B cell (primary cell): ENCODE results near the gene MMP23B. TPM values are rescaled to one million over a fixed set of nuclear protein-coding genes. Genes with fewer than 3 reads are reported as not detected.

Experiments
- ATAC-seq: fragments of 200-7000 bp; cut with Tn5 transposase; one replicate; pipeline ENCODE4 v1.10.0; 2021; ENCODE audit warnings: low read depth, mild to moderate bottlenecking, moderate number of reproducible peaks, moderate library complexity
- CTCF ChIA-PET: fragments of 350-600 bp; sonication (Branson Sonifier 250); formaldehyde crosslinking; loops from one replicate; lab custom pipeline; 2021; ENCODE audit warnings: antibody characterized with exemption, inconsistent platforms; lab: Charles Lee
- POLR2A ChIA-PET: fragments of 350-600 bp; sonication (Branson Sonifier 250); formaldehyde crosslinking; loops from one replicate; lab custom pipeline; 2021; ENCODE audit warnings: antibody characterized with exemption; lab: Charles Lee
- DNase-seq: peaks from one replicate; pipeline ENCODE4 v3.0.0; 2013
- H2AFZ ChIP-seq: 2 replicates; pipeline ENCODE4 v1.6.1; 2012; ENCODE audit warnings: mild to moderate bottlenecking, low read depth, low read length; ENCODE audit not compliant: insufficient read depth, poor library complexity, severe bottlenecking
- H3K27ac ChIP-seq, 2 donors: 1 replicate in 1 of 2; 2 replicates in 1 of 2; pipeline ENCODE4 v1.5.1; 2012 to 2013; ENCODE audit warnings: low read length in 2 of 2, mild to moderate bottlenecking in 2 of 2, moderate library complexity in 1 of 2
- H3K27me3 ChIP-seq, 4 experiments: fragments of 200-600 bp in 1 of 4; sonication (generic) in 1 of 4; replicated peaks in 1 of 4; 1 replicate in 2 of 4; 2 replicates in 2 of 4; pipeline versions ENCODE4 v1.6.1 to v1.7.0; 2013 to 2016; ENCODE audit warnings: low read length in 3 of 4, mild to moderate bottlenecking in 2 of 4, mixed read lengths in 1 of 4, moderate library complexity in 1 of 4; ENCODE audit not compliant: insufficient read depth in 4 of 4, control insufficient read depth in 3 of 4; ENCODE audit errors: control extremely low read depth in 1 of 4
- H3K36me3 ChIP-seq, 2 experiments: replicated peaks in 1 of 2; 1 replicate in 1 of 2; 2 replicates in 1 of 2; pipeline versions ENCODE4 v1.6.1 to v1.7.1; 2013; ENCODE audit warnings: low read length in 1 of 2; ENCODE audit not compliant: insufficient read depth in 2 of 2, control insufficient read depth in 1 of 2; ENCODE audit errors: control extremely low read depth in 1 of 2, extremely low read depth in 1 of 2
- H3K4me1 ChIP-seq, 2 donors: fragments of 200-600 bp in 1 of 2; sonication (generic) in 1 of 2; 1 replicate in 1 of 2; 2 replicates in 1 of 2; pipeline versions ENCODE4 v1.5.1 to v1.6.1; 2013 to 2017; ENCODE audit warnings: low read length in 2 of 2; ENCODE audit not compliant: control insufficient read depth in 2 of 2, insufficient read depth in 2 of 2
- H3K4me2 ChIP-seq: replicated peaks from 2 replicates; pipeline ENCODE3; 2012; ENCODE audit warnings: mild to moderate bottlenecking, low read depth, low read length; ENCODE audit not compliant: poor library complexity, severe bottlenecking
- H3K4me3 ChIP-seq, 5 experiments: fragments of 200-600 bp in 1 of 5; sonication (generic) in 1 of 5; 1 replicate in 3 of 5; 2 replicates in 2 of 5; pipeline versions ENCODE4 v1.5.1 to v1.7.0; 2011 to 2016; ENCODE audit warnings: low read length in 4 of 5, mild to moderate bottlenecking in 4 of 5, low read depth in 2 of 5, control low read depth in 1 of 5, moderate library complexity in 1 of 5; ENCODE audit not compliant: insufficient read depth in 1 of 5; ENCODE audit errors: control extremely low read depth in 1 of 5, extremely low read depth in 1 of 5
- H3K79me2 ChIP-seq: fragments of 200-600 bp; sonication (generic); one replicate; pipeline ENCODE4 v1.6.0; 2016; ENCODE audit warnings: low read length; ENCODE audit not compliant: control insufficient read depth, insufficient read depth
- H3K9ac ChIP-seq: fragments of 200-600 bp; sonication (generic); 2 replicates; pipeline ENCODE4 v1.6.1; 2017; ENCODE audit warnings: mild to moderate bottlenecking, low read length, moderate library complexity
- H3K9me3 ChIP-seq, 3 donors: one replicate each; pipeline versions ENCODE4 v1.6.1 to v1.7.1; 2013; ENCODE audit warnings: low read length in 2 of 3; ENCODE audit not compliant: control insufficient read depth in 2 of 3, insufficient read depth in 1 of 3; ENCODE audit errors: control extremely low read depth in 1 of 3
- H4K20me1 ChIP-seq: 2 replicates; pipeline ENCODE4 v1.6.0; 2012; ENCODE audit warnings: mild to moderate bottlenecking, low read length; ENCODE audit not compliant: insufficient read depth, control insufficient read depth, poor library complexity, severe bottlenecking
- H3K27ac Mint-ChIP-seq: one replicate; pipeline ENCODE4 v1.8.0; 2021; ENCODE audit warnings: mixed read lengths
- H3K27me3 Mint-ChIP-seq: one replicate; pipeline ENCODE4 v1.8.0; 2021; ENCODE audit warnings: mixed read lengths
- H3K4me1 Mint-ChIP-seq: one replicate; pipeline ENCODE4 v1.8.0; 2021; ENCODE audit warnings: mixed read lengths
- H3K4me3 Mint-ChIP-seq: one replicate; pipeline ENCODE4 v1.8.0; 2021; ENCODE audit warnings: mixed read lengths
- H3K9me3 Mint-ChIP-seq: one replicate; pipeline ENCODE4 v1.8.0; 2022; ENCODE audit warnings: mixed read lengths; ENCODE audit not compliant: insufficient read depth
- CTCF ChIP-seq: fragments of 200-600 bp; IDR thresholded peaks from one replicate; pipeline ENCODE4 v1.8.0; 2022; ENCODE audit warnings: antibody characterized with exemption, mild to moderate bottlenecking
- EZH2 ChIP-seq: IDR thresholded peaks from 2 replicates; pipeline ENCODE4 v1.6.1; 2012; ENCODE audit warnings: borderline replicate concordance, low read depth, mild to moderate bottlenecking, moderate library complexity, low read length; ENCODE audit not compliant: insufficient read depth, poor library complexity, severe bottlenecking
- WGBS: methylation state at CpG from one replicate; pipeline ENCODE4 v1.1.5; 2013; ENCODE audit warnings: missing lambda C conversion rate; ENCODE audit not compliant: insufficient coverage; 5-methylcytosine and 5-hydroxymethylcytosine counted together
- intact Hi-C: fragments of 100-400 bp; cut with micrococcal nuclease; formaldehyde crosslinking; loops from one replicate; pipeline ENCODE4 v1.10.0; 2022
- polyA plus RNA-seq: library from polyadenylated mRNA; depleted of rRNA; stranded (reverse); fragments of >200 nt; gene quantifications from 2 replicates; pipeline ENCODE4 v1.2.3, GENCODE V29; 2012
- total RNA-seq, 2 donors: library from RNA; stranded (reverse); fragments of 120-200 nt in 1 of 2; gene quantifications; 1 replicate in 1 of 2; 2 replicates in 1 of 2; pipeline versions ENCODE4 v1.2.3 to v1.2.4, GENCODE V29; 2013 to 2022

Gene MMP23B
- total and polyA plus RNA-seq, 2 donors (not counting 1 experiment from before 2014, with no cell fraction given): 1.0 to 1.7 TPM

DNA sequence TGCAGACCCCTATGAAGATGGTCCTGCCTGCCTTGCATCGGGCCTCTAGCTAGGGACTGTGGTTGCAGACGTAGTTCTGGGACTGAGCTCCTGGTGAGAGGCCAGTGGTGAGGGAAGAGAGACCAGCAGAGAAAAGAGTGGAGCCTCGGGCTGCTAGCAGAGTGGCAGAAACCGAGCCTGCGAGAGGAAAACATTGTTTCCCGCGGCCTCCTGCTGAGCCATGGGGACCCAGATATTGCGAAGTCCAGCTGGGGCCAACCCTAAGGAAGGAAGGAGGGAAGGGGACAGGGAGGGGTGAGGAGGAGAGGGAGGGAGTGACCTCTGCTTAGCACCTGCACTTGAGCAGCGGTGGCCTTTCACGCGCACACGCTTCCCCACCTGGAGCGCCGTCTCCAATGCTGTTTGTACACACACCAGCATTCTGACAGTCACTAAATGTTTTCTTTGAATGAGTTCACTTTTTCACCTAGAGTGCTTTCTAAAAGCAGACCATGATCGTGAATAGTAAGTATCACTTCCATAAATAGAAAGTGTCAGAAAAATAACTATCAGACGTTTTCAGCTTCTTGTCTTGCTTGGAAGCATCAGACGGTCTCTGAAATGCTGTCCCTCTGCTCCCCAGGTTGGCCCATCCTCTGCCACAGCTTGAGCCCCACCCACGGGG lies 29.5 kb upstream of the MMP23B start:
- 64% methylated on average over 11 of the region's 18 CpGs for WGBS
- POLR2A ChIA-PET: no interaction called here
- H3K27ac Mint-ChIP-seq: no peak overlapping the region
- Histone ChIP-seq H3K9me3 (peaks cover 0 to 5% (median 0%) of the 10 kb centered on the region in 3 donors), H3K4me3 (no peak overlapping the region), H3K9ac (no peak overlapping the region), H2AFZ (no peak overlapping the region), H3K27me3 (peaks cover 0 to 31% (median 5%) of the 10 kb centered on the region in 4 experiments), H4K20me1 (no peaks in the 10 kb centered on the region), H3K4me1 (peaks cover 27 to 44% of the 10 kb centered on the region in 2 donors), H3K27ac (no peak overlapping the region), H3K36me3 (no peaks in the 10 kb centered on the region), H3K79me2 (no peaks in the 10 kb centered on the region), H3K4me2 (peak overlapping the region; percentile 22)
- peaks cover 11% of the 10 kb centered on the region for H3K27me3 Mint-ChIP-seq
- intact Hi-C loops: no loop called here
- ATAC-seq (no peak), DNase-seq (peak; percentile 30)
- peaks cover 35% of the 10 kb centered on the region for H3K4me1 Mint-ChIP-seq
- H3K4me3 Mint-ChIP-seq: peak overlapping the region; percentile 13
- CTCF ChIA-PET: no interaction called here
- TF ChIP-seq EZH2 (no peak), CTCF (no peak)
- H3K9me3 Mint-ChIP-seq: no peaks in the 10 kb centered on the region

GRCh38 chr1:1602968-1603506 lies 28.9 kb upstream of the MMP23B start:
- 82% methylated on average over 13 of the region's 13 CpGs for WGBS
- Mint-ChIP-seq H3K4me3 (peak overlapping the region; percentile 10), H3K4me1 (peaks cover 34% of the 10 kb centered on the region), H3K27ac (no peak overlapping the region), H3K9me3 (no peaks in the 10 kb centered on the region), H3K27me3 (peaks cover 5% of the 10 kb centered on the region)
- DNase-seq (peak; percentile 26), ATAC-seq (no peak)
- CTCF ChIA-PET: no interaction called here
- H3K79me2 ChIP-seq: no peaks in the 10 kb centered on the region
- intact Hi-C loops: no loop called here
- no peak for TF ChIP-seq EZH2
- no peak for TF ChIP-seq CTCF
- H3K4me2 ChIP-seq: peak overlapping the region; percentile 22
- no peak overlapping the region for H2AFZ ChIP-seq
- POLR2A ChIA-PET: interaction anchor here (0.5 kb wide), 1 partner anchor 19 kb away, joined by 3 read pairs; no protein-coding TSS in a partner anchor
- H3K4me1 ChIP-seq: peaks cover 27 to 42% of the 10 kb centered on the region in 2 donors
- H4K20me1 ChIP-seq: no peaks in the 10 kb centered on the region
- peaks cover 0 to 25% (median 5%) of the 10 kb centered on the region in 4 experiments for H3K27me3 ChIP-seq
- no peak overlapping the region for H3K9ac ChIP-seq
- H3K36me3 ChIP-seq: no peaks in the 10 kb centered on the region
- H3K27ac ChIP-seq: no peak overlapping the region
- no peak overlapping the region for H3K4me3 ChIP-seq
- peaks cover 0 to 5% (median 0%) of the 10 kb centered on the region in 3 donors for H3K9me3 ChIP-seq
